Activated T-cell treated with anti-CD3 and anti-CD28 coated beads, Interleukin-2, amount 50 U/mL, for 1 hour (primary cell): ENCODE results near the gene TAB2.

Source experiments
- DNase-seq: peaks from one replicate; pipeline ENCODE4 v3.0.0-alpha.2; 2020

The TAB2 gene

GRCh38 chr6:149380523-149380922 is 63.0 kb downstream of the TAB2 start:
- DNase-seq = no peak

- no peak for DNase-seq
Measured at GRCh38 chr6:149383371-149383770, 65.9 kb downstream of the TAB2 start.

- DNase-seq = no peak
Measured at GRCh38 chr6:149384464-149384863, 67.0 kb downstream of the TAB2 start.

DNA sequence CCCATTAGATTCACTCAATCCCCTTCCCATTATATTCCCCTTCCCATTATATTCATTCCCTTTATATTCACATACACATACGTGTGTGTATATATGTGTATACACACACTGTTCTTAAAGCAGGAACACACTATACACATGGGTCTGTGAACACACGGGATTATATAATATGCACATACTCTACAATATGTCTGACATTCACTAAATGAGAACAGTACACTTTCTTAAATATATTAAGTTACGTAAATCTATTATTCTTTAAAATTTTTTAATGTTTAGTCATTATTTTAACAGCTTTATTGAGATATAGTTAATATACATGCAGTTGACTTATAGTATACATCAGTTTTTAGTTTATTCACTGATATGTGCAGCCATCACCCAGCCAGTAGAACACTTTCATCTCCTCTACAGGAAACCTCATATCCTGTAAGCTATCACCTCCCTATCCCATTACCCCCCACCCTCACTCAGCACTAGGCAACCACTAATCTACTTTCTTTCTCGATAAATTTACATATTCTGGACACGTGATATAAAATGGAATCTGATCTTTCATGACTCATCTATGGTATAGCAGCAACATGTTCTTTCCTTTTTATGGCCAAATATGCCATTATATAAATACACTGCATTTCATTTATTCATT is 68.6 kb downstream of the TAB2 start:
- no peak for DNase-seq

DNA sequence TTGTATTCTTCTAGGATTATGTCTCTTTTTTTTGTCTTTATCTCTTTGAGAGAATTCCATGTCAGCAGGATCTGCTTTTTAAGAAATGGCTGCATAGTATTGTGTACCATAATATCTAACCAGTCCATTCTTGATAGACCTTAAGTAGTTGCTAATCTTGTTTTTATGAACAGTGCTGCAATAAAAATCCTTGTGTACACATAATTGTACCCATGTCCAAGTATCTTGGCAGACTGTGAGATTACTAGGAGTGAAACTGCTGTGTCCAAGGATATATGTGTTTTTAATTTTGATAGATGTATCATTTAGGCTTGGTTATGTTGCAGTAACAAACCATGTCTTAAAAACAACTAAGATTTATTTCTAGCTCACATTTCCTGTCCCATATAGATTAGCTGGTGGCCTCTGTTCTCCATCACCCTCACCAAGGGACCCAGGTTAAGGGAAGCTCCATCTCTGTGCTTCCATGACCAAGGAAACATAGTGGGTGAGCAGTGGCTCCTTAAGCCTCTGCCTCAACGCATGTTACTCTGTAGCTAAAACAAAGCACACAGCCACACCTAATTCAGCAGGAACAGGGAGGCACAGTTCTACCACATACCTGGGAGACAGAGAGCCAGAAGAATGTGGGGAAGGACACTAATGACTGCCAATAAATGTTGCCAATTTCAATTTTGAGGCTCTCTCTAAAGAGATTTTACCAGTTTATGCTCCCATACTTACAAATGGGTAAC is 70.4 kb downstream of the TAB2 start:
- DNase-seq = no peak

GRCh38 chr6:149389509-149390297 is 72.2 kb downstream of the TAB2 start:
- DNase-seq = no peak

GRCh38 chr6:149392093-149392492 is 74.6 kb downstream of the TAB2 start:
- DNase-seq = no peak

- no peak for DNase-seq
Measured at GRCh38 chr6:149392535-149392934, 75.0 kb downstream of the TAB2 start.

DNA sequence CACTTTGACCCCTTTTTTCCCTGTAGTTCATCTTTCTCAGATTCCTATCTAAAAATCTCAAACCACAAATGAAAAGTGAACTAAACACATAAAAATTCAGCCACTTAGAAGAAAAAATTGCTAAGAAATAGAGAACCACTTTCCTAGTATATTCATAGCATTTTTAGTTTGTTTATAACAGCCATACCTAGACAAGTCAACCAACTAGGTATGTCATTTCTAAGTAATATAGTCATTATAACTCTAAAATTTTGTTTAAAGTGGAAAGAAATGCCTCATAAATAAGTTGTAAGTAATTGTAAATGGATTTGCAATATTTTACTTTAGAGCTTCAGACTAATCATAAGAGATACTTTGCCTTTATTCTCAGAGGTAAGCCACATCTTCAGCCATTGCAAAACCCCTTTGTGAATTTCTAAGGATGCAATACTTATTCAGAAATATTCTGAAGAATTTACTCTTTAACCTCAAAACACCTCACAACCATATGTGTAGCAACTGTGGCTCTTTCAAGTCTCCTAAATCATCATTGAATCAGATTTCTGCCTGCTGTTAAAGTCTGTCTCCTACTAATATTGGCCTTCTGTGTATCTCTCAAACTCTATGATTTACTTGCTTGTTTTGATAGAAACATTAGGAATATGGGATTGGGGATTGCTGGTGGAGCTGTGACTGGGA is 75.6 kb downstream of the TAB2 start:
- no peak for DNase-seq

GRCh38 chr6:149395185-149395584 is 77.7 kb downstream of the TAB2 start:
- DNase-seq = no peak

GRCh38 chr6:149397384-149397783 is 79.9 kb downstream of the TAB2 start:
- DNase-seq = no peak

GRCh38 chr6:149400050-149400449 is 82.5 kb downstream of the TAB2 start, which contains the start of gene SUMO4:
Gene SUMO4, plus strand, starts transcription at chr6:149400262. Its CDS starts 130 bp downstream, at chr6:149400392.
- no peak for DNase-seq

DNA sequence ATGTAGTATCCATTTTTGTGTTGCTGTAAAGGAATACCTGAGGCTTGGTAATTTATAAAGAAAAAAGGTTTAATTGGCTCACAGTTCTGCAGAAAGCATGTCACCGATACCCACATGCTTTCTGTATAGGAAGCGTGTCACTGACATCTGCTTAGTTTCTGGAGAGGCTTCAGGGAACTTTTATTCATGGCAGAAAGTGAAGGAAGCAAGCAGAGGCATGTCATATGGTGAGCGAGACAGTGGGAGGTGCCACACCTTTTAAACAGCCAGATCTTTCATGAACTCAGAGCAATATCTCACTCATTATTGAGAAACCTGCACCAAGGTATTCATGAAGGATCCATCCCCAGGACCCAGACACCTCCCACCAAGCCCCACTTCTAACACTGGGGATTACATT is 86.0 kb downstream of the TAB2 start:
- DNase-seq = no peak

GRCh38 chr6:149405823-149406765 is 88.6 kb downstream of the TAB2 start:
- DNase-seq = no peak

GRCh38 chr6:149409617-149410016 is 92.1 kb downstream of the TAB2 start:
- DNase-seq = no peak

DNA sequence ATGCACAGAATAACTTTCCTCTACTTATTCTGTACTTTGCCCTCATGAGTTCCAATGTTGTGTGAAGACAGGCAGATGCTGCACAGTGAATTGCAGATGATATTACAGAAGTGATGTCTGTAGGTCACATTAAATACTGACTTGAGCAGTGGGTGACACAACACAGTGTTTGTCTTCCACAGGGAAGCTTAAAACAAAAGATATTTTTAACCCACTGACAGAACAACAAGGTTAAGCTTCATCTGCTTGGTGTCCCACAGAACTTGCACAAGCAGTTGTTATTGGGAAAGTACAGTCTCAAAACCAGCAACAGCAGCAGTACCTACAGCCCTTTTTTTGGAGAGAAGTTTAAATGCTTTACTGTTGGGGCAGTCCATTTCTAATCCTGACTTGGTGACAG is 93.0 kb downstream of the TAB2 start:
- DNase-seq = no peak

- no peak for DNase-seq
Measured at GRCh38 chr6:149414009-149414408, 96.5 kb downstream of the TAB2 start.

DNA sequence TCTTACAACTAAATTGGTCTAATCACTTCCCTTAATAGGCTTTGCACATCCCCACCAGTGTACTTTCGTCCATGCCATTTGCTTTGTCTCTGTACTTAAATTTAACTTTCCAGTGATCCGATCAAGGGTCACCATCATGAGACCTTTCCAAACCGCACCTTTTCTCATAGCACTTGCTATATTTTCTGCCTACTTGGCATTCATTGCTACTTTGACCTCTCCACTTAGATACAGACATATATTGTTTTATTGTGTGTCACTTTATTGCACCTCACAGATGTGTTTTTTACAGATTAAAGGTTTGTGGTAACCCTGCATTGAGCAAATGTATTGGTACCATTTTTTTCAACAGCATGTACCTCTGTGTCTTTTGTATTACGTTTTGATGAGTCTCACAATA is 97.3 kb downstream of the TAB2 start:
- DNase-seq = no peak

DNA sequence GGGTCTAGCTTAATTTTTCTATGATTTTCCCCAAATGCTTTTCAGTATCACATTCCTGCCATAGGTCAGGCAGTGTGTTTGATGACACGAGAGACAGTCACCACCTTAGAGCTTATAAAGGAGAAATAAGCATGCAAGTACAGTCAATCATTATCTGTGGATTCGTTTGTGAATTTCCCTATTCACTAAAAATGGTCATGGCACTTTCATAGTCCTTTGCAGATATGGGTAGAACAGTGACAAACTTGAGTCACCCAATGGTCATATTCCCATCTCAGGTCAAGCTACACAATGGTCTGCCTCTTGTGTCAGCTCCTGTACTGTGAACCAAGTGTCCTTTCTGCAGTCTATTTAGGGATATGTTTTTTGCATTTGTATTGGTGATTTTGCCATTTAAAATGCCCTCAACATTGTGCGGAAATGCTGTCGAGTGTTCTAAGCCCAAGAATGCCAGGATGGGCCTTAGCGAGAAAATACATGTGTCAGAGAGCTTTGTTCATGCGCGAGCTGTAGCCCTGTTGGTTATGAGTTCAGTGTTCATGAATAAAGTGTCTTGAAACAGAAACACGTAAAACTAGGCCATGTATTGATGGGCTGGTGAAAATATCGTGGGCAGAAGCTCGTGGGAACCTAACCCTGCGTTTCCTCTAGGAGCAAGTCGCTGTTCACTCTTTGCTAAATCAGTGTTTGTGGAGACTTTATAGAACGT is 102.3 kb downstream of the TAB2 start:
- no peak for DNase-seq

DNA sequence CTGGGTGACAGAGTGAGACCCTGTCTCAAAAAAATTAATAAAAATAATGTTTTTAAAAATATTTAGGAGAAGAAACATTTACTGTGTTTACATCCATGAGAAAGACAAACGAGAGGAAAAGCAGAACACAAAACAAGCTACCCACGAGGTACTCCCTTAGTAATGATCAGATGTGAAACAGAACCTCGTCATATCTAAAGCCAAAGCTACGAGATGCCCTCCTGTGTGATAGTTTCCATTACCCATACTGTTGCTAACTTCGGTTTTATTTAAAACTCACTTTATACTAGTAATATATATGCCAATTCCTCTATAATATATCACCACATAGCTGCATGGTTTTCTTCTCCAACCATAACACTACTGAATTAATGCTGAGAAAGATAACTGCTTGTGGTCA is 103.6 kb downstream of the TAB2 start:
- DNase-seq = no peak

- no peak for DNase-seq
Measured at GRCh38 chr6:149422581-149422980, 105.1 kb downstream of the TAB2 start.
